Prostate gland (tissue), 2 donors: Measurements from ENCODE around the gene SCN4A.
"Not testable (repeated sequence)": the region's sequence is repeated elsewhere in the genome, so short reads cannot be mapped to it uniquely, and the experiment has no call there.

Experiments used
- CTCF ChIP-seq, 4 experiments: fragments of 200-600 bp in 2 of 4; fragments of 450-650 bp in 2 of 4; sonication (generic) in 2 of 4; IDR thresholded peaks; 1 replicate in 3 of 4; 2 replicates in 1 of 4; pipeline ENCODE4 v1.5.1; 2016 to 2019; ENCODE audit warnings: antibody characterized with exemption in 4 of 4, mild to moderate bottlenecking in 2 of 4, moderate library complexity in 2 of 4
- POLR2A ChIP-seq: fragments of 450-650 bp; IDR thresholded peaks from one replicate; pipeline ENCODE4 v1.6.1; 2016; ENCODE audit warnings: antibody characterized with exemption, mild to moderate bottlenecking
- POLR2AphosphoS5 ChIP-seq: sonication (generic); formaldehyde crosslinking; IDR thresholded peaks from one replicate; pipeline ENCODE4 v1.6.1; 2017; ENCODE audit warnings: antibody characterized with exemption

- TF ChIP-seq CTCF (IDR thresholded peaks at IDR 0.05) = peak in 2 of 4 experiments; percentile 11 to 38
- not testable (repeated sequence) for TF ChIP-seq POLR2AphosphoS5, POLR2A
These were observed 68.9 kb downstream of the SCN4A start for GRCh38 chr17:63903787-63904201.
